Stimulated activated effector memory CD8-positive, alpha-beta T cell treated with anti-CD3 and anti-CD28 coated beads, Interleukin-12 subunit alpha, Interleukin-12 subunit beta, amount 100 ng/mL, for 72 hours (primary cell): ENCODE measurements around the gene FAM163B.

Source experiments
- ATAC-seq: fragments of 150-1000 bp; cut with Tn5 transposase; 2 replicates; pipeline ENCODE4 v1.10.0; 2021
- DNase-seq, 2 donors: peaks; one replicate each; pipeline ENCODE4 v3.0.0; 2021 to 2022; ENCODE audit warnings: low spot score in 2 of 2
- H3K27ac Mint-ChIP-seq: one replicate; pipeline ENCODE4 v1.8.0; 2022; ENCODE audit warnings: mild to moderate bottlenecking, mixed read lengths
- H3K36me3 Mint-ChIP-seq: one replicate; pipeline ENCODE4 v1.8.0; 2022; ENCODE audit warnings: mild to moderate bottlenecking, mixed read lengths
- H3K4me1 Mint-ChIP-seq: one replicate; pipeline ENCODE4 v1.8.0; 2022; ENCODE audit warnings: mixed read lengths
- H3K4me3 Mint-ChIP-seq: one replicate; pipeline ENCODE4 v1.8.0; 2022; ENCODE audit warnings: mild to moderate bottlenecking, mixed read lengths
- H3K9me3 Mint-ChIP-seq: one replicate; pipeline ENCODE4 v1.8.0; 2022; ENCODE audit warnings: mixed read lengths

FAM163B gene

GRCh38 chr9:133585481-133586351, 23.5 kb downstream of the FAM163B start:
- Mint-ChIP-seq H3K4me1 (no peaks in the 10 kb centered on the region), H3K36me3 (peaks cover 5% of the 10 kb centered on the region), H3K9me3 (peaks cover 3% of the 10 kb centered on the region), H3K4me3 (no peak overlapping the region), H3K27ac (no peak overlapping the region)
- no peak for ATAC-seq
- no peak for DNase-seq

- no peaks in the 10 kb centered on the region for H3K4me1 Mint-ChIP-seq
- peaks cover 3% of the 10 kb centered on the region for H3K9me3 Mint-ChIP-seq
- peaks cover 5% of the 10 kb centered on the region for H3K36me3 Mint-ChIP-seq
- H3K4me3 Mint-ChIP-seq: no peak overlapping the region
- DNase-seq (no peak), ATAC-seq (no peak)
- no peak overlapping the region for H3K27ac Mint-ChIP-seq
Observed at GRCh38 chr9:133584559-133585476, 24.4 kb downstream of the FAM163B start.

- no peaks in the 10 kb centered on the region for H3K4me1 Mint-ChIP-seq
- DNase-seq (no peak), ATAC-seq (no peak)
- H3K9me3 Mint-ChIP-seq: peaks cover 3% of the 10 kb centered on the region
- no peak overlapping the region for H3K27ac Mint-ChIP-seq
- H3K4me3 Mint-ChIP-seq: no peak overlapping the region
- H3K36me3 Mint-ChIP-seq: peaks cover 5% of the 10 kb centered on the region
Observed at GRCh38 chr9:133584167-133584558, 25.0 kb downstream of the FAM163B start.

GRCh38 chr9:133583586-133583985, 25.6 kb downstream of the FAM163B start:
- DNase-seq: no peak
- Mint-ChIP-seq H3K27ac (no peak overlapping the region), H3K36me3 (peaks cover 5% of the 10 kb centered on the region), H3K4me3 (no peak overlapping the region), H3K9me3 (peaks cover 3% of the 10 kb centered on the region), H3K4me1 (no peaks in the 10 kb centered on the region)
- ATAC-seq: no peak

- ATAC-seq (no peak), DNase-seq (no peak)
- H3K36me3 Mint-ChIP-seq: peaks cover 5% of the 10 kb centered on the region
- no peak overlapping the region for H3K27ac Mint-ChIP-seq
- H3K4me3 Mint-ChIP-seq: no peak overlapping the region
- H3K9me3 Mint-ChIP-seq: no peaks in the 10 kb centered on the region
- no peaks in the 10 kb centered on the region for H3K4me1 Mint-ChIP-seq
Observed at GRCh38 chr9:133583111-133583510, 26.1 kb downstream of the FAM163B start.

- ATAC-seq (no peak), DNase-seq (no peak)
- H3K9me3 Mint-ChIP-seq: no peaks in the 10 kb centered on the region
- no peak overlapping the region for H3K27ac Mint-ChIP-seq
- peaks cover 5% of the 10 kb centered on the region for H3K36me3 Mint-ChIP-seq
- H3K4me3 Mint-ChIP-seq: no peak overlapping the region
- no peaks in the 10 kb centered on the region for H3K4me1 Mint-ChIP-seq
Observed at GRCh38 chr9:133582501-133583045, 26.6 kb downstream of the FAM163B start.

- Mint-ChIP-seq H3K9me3 (no peaks in the 10 kb centered on the region), H3K4me1 (peaks cover 4% of the 10 kb centered on the region), H3K27ac (no peak overlapping the region), H3K4me3 (no peak overlapping the region), H3K36me3 (peaks cover 5% of the 10 kb centered on the region)
- no peak for DNase-seq
- ATAC-seq: no peak
Observed at GRCh38 chr9:133581513-133582343, 27.5 kb downstream of the FAM163B start.

- Mint-ChIP-seq H3K4me3 (no peak overlapping the region), H3K27ac (no peak overlapping the region), H3K4me1 (peaks cover 8% of the 10 kb centered on the region), H3K36me3 (peaks cover 5% of the 10 kb centered on the region), H3K9me3 (no peaks in the 10 kb centered on the region)
- DNase-seq (no peak), ATAC-seq (no peak)
Observed at GRCh38 chr9:133581011-133581410, 28.2 kb downstream of the FAM163B start.

- no peak for DNase-seq
- H3K9me3 Mint-ChIP-seq: no peaks in the 10 kb centered on the region
- no peak overlapping the region for H3K27ac Mint-ChIP-seq
- ATAC-seq: no peak
- peaks cover 8% of the 10 kb centered on the region for H3K4me1 Mint-ChIP-seq
- H3K4me3 Mint-ChIP-seq: no peak overlapping the region
- H3K36me3 Mint-ChIP-seq: peaks cover 4% of the 10 kb centered on the region
Observed at GRCh38 chr9:133580419-133580738, 28.8 kb downstream of the FAM163B start.

GRCh38 chr9:133579601-133580418, 29.4 kb downstream of the FAM163B start:
- H3K36me3 Mint-ChIP-seq: no peaks in the 10 kb centered on the region
- no peak overlapping the region for H3K4me3 Mint-ChIP-seq
- H3K27ac Mint-ChIP-seq: no peak overlapping the region
- H3K4me1 Mint-ChIP-seq: peaks cover 8% of the 10 kb centered on the region
- ATAC-seq (no peak), DNase-seq (no peak)
- no peaks in the 10 kb centered on the region for H3K9me3 Mint-ChIP-seq

- H3K36me3 Mint-ChIP-seq: no peaks in the 10 kb centered on the region
Observed at GRCh38 chr9:133578524-133579441, 30.4 kb downstream of the FAM163B start.

GRCh38 chr9:133577737-133578112, 31.5 kb downstream of the FAM163B start:
- peaks cover 8% of the 10 kb centered on the region for H3K4me1 Mint-ChIP-seq
- no peaks in the 10 kb centered on the region for H3K9me3 Mint-ChIP-seq

More at GRCh38 chr9:133578524-133579441, 30.4 kb downstream of the FAM163B start:
- no peak overlapping the region for H3K27ac Mint-ChIP-seq
- H3K4me1 Mint-ChIP-seq: peaks cover 8% of the 10 kb centered on the region
- H3K4me3 Mint-ChIP-seq: no peak overlapping the region
- no peaks in the 10 kb centered on the region for H3K9me3 Mint-ChIP-seq
- ATAC-seq (no peak), DNase-seq (no peak)

GRCh38 chr9:133576875-133577736, 32.1 kb downstream of the FAM163B start:
- DNase-seq: no peak
- no peak overlapping the region for H3K4me3 Mint-ChIP-seq
- no peaks in the 10 kb centered on the region for H3K36me3 Mint-ChIP-seq
- H3K27ac Mint-ChIP-seq: no peak overlapping the region
- H3K9me3 Mint-ChIP-seq: no peaks in the 10 kb centered on the region
- H3K4me1 Mint-ChIP-seq: peaks cover 8% of the 10 kb centered on the region
- ATAC-seq: no peak

More at GRCh38 chr9:133577737-133578112, 31.5 kb downstream of the FAM163B start:
- ATAC-seq (no peak), DNase-seq (no peak)
- Mint-ChIP-seq H3K4me3 (no peak overlapping the region), H3K27ac (no peak overlapping the region), H3K36me3 (no peaks in the 10 kb centered on the region)
